Liver (tissue), 9 donors: Measurements from ENCODE around the gene TPSG1. TPM values are rescaled to one million over a fixed set of nuclear protein-coding genes. Genes with fewer than 3 reads are reported as not detected.
"Not testable (repeated sequence)": the region's sequence is repeated elsewhere in the genome, so short reads cannot be mapped to it uniquely, and the experiment has no call there.

Source experiments
- DNase-seq: peaks from one replicate; pipeline ENCODE4 v3.0.0-alpha.2; 2017; ENCODE audit warnings: low spot score
- H3K27ac ChIP-seq, 2 donors: one replicate each; pipeline ENCODE4 v1.7.0; 2013; ENCODE audit warnings: inconsistent platforms in 2 of 2, low read length in 2 of 2, control low read depth in 1 of 2, low read depth in 1 of 2, mild to moderate bottlenecking in 1 of 2
- H3K27me3 ChIP-seq, 4 donors: one replicate each; pipeline versions ENCODE4 v1.6.1 to v1.7.0; 2013; ENCODE audit warnings: low read length in 3 of 4, inconsistent platforms in 1 of 4, mild to moderate bottlenecking in 1 of 4, moderate library complexity in 1 of 4; ENCODE audit not compliant: control insufficient read depth in 4 of 4, insufficient read depth in 4 of 4
- H3K36me3 ChIP-seq, 4 donors: one replicate each; pipeline versions ENCODE4 v1.6.1 to v1.7.0; 2013; ENCODE audit warnings: low read length in 3 of 4, mild to moderate bottlenecking in 3 of 4, low read depth in 1 of 4, moderate library complexity in 1 of 4; ENCODE audit not compliant: control insufficient read depth in 4 of 4, insufficient read depth in 3 of 4
- H3K4me1 ChIP-seq, 4 donors: one replicate each; pipeline versions ENCODE4 v1.6.1 to v1.7.0; 2013; ENCODE audit warnings: low read length in 3 of 4, mild to moderate bottlenecking in 3 of 4, moderate library complexity in 1 of 4; ENCODE audit not compliant: control insufficient read depth in 4 of 4, insufficient read depth in 4 of 4
- H3K4me3 ChIP-seq, 3 donors: one replicate each; pipeline versions ENCODE4 v1.6.1 to v1.7.0; 2013; ENCODE audit warnings: low read length in 3 of 3, control low read depth in 1 of 3, low read depth in 1 of 3, mild to moderate bottlenecking in 1 of 3
- H3K9ac ChIP-seq, 2 donors: one replicate each; pipeline ENCODE4 v1.7.0; 2013; ENCODE audit warnings: low read length in 2 of 2, mild to moderate bottlenecking in 2 of 2, moderate library complexity in 2 of 2, control low read depth in 1 of 2, low read depth in 1 of 2
- H3K9me3 ChIP-seq, 4 donors: one replicate each; pipeline versions ENCODE4 v1.6.1 to v1.7.0; 2013; ENCODE audit warnings: low read length in 3 of 4; ENCODE audit not compliant: control insufficient read depth in 4 of 4
- ATF3 ChIP-seq: IDR thresholded peaks from 2 replicates; pipeline ENCODE4 v1.6.1; 2016; ENCODE audit warnings: antibody characterized with exemption
- CTCF ChIP-seq: fragments of 150-350 bp; IDR thresholded peaks from 2 replicates; pipeline ENCODE4 v1.5.1; 2017; ENCODE audit warnings: improper control_type of control experiment, low read depth, low read length; ENCODE audit not compliant: missing input control
- FOXA1 ChIP-seq: IDR thresholded peaks from 2 replicates; pipeline ENCODE4 v1.6.1; 2016; ENCODE audit warnings: antibody characterized with exemption
- FOXA2 ChIP-seq: IDR thresholded peaks from 2 replicates; pipeline ENCODE4 v1.6.1; 2016; ENCODE audit warnings: antibody characterized with exemption
- GABPA ChIP-seq, 2 donors: IDR thresholded peaks in 1 of 2; conservative IDR thresholded peaks in 1 of 2; 2 replicates each; pipeline ENCODE4 v1.6.1; 2016; ENCODE audit warnings: antibody characterized with exemption in 2 of 2, mild to moderate bottlenecking in 1 of 2, moderate library complexity in 1 of 2
- HNF4A ChIP-seq, 2 donors: conservative IDR thresholded peaks; 2 replicates each; pipeline ENCODE4 v1.6.1; 2016; ENCODE audit warnings: antibody characterized with exemption in 2 of 2, mild to moderate bottlenecking in 2 of 2
- HNF4G ChIP-seq: IDR thresholded peaks from 2 replicates; pipeline ENCODE4 v1.6.1; 2016; ENCODE audit warnings: antibody characterized with exemption
- JUND ChIP-seq, 2 donors: IDR thresholded peaks; 2 replicates each; pipeline ENCODE4 v1.6.1; 2016; ENCODE audit warnings: antibody characterized with exemption in 2 of 2
- NR2F2 ChIP-seq: IDR thresholded peaks from 2 replicates; pipeline ENCODE4 v1.6.1; 2016; ENCODE audit warnings: antibody characterized with exemption
- RAD21 ChIP-seq, 2 donors: IDR thresholded peaks; 2 replicates each; pipeline ENCODE4 v1.6.1; 2016; ENCODE audit warnings: antibody characterized with exemption in 2 of 2, mild to moderate bottlenecking in 2 of 2
- REST ChIP-seq: IDR thresholded peaks from 2 replicates; pipeline ENCODE4 v1.6.1; 2016; ENCODE audit warnings: antibody characterized with exemption, mild to moderate bottlenecking
- RXRA ChIP-seq, 2 donors: IDR thresholded peaks; 2 replicates each; pipeline ENCODE4 v1.6.1; 2017 to 2018; ENCODE audit warnings: antibody characterized with exemption in 2 of 2, mild to moderate bottlenecking in 1 of 2
- SP1 ChIP-seq: IDR thresholded peaks from 2 replicates; pipeline ENCODE4 v1.6.1; 2018; ENCODE audit warnings: antibody characterized with exemption, mild to moderate bottlenecking
- TAF1 ChIP-seq: conservative IDR thresholded peaks from 2 replicates; pipeline ENCODE4 v1.6.1; 2016; ENCODE audit warnings: antibody characterized with exemption, mild to moderate bottlenecking
- YY1 ChIP-seq: IDR thresholded peaks from 2 replicates; pipeline ENCODE4 v1.6.1; 2016; ENCODE audit warnings: antibody characterized with exemption, mild to moderate bottlenecking
- WGBS: extraction: QIAGEN DNeasy Blood & Tissue Kit; methylation state at CpG from one replicate; pipeline ENCODE4 v1.1.7; 2013; 5-methylcytosine and 5-hydroxymethylcytosine counted together
- polyA plus RNA-seq, 2 donors: library from polyadenylated mRNA; stranded (reverse) in 1 of 2; unstranded in 1 of 2; fragments of 200-250 nt in 1 of 2; fragments of >200 nt in 1 of 2; fragmentation: Nextera tagmentation in 1 of 2; extraction: Ambion mirVana in 1 of 2; gene quantifications; one replicate each; pipeline versions ENCODE4 v1.2.1 to v1.2.3, GENCODE V29; 2013 to 2015
- total RNA-seq, 2 donors: library from RNA; depleted of rRNA; stranded (reverse); fragments of >200 nt; gene quantifications; one replicate each; pipeline ENCODE4 v1.2.3, GENCODE V29; 2014
- donor health status: healthy.
- donor health status: healthy.
- donor health status: healthy.
- donor health status: healthy.
- donor health status: healthy.

TPSG1 gene
- total and polyA plus RNA-seq, 4 donors, result 0.55 TPM; not detected in 3

GRCh38 chr16:1200014-1200627 is 24.9 kb downstream of the TPSG1 start:
- H3K9ac ChIP-seq, result no peak overlapping the region
- H3K9me3 ChIP-seq, result no peaks in the 10 kb centered on the region
- no peak for DNase-seq
- H3K27me3 ChIP-seq, result no peaks in the 10 kb centered on the region
- 79% methylated on average over 38 of the region's 38 CpGs for WGBS
- no peak overlapping the region for H3K4me3 ChIP-seq
- peaks cover 1 to 18% (median 10%) of the 10 kb centered on the region in 4 donors for H3K4me1 ChIP-seq
- no peak overlapping the region for H3K27ac ChIP-seq
- TF ChIP-seq JUND (IDR thresholded peaks at IDR 0.05), result no peak
- no peak for TF ChIP-seq NR2F2
- no peak for TF ChIP-seq GABPA (IDR thresholded peaks at IDR 0.05 in 1 of 2, conservative IDR thresholded peaks at IDR 0.05 in 1 of 2)
- TF ChIP-seq HNF4G, result no peak
- no peak for TF ChIP-seq SP1
- no peak for TF ChIP-seq RAD21 (IDR thresholded peaks at IDR 0.05)
- TF ChIP-seq HNF4A (conservative IDR thresholded peaks at IDR 0.05), result peak in 1 of 2 donors; percentile 56
- no peak for TF ChIP-seq FOXA1
- no peak for TF ChIP-seq ATF3
- peak in 1 of 2 donors; percentile 75 for TF ChIP-seq RXRA (IDR thresholded peaks at IDR 0.05)
- TF ChIP-seq REST, result no peak
- no peak for TF ChIP-seq CTCF
- TF ChIP-seq TAF1, result no peak
- no peak for TF ChIP-seq FOXA2
- H3K36me3 ChIP-seq, result peaks cover 0 to 27% (median 8%) of the 10 kb centered on the region in 4 donors

- no peaks in the 10 kb centered on the region for H3K27me3 ChIP-seq
- no peak overlapping the region for H3K9ac ChIP-seq
- DNase-seq, result no peak
- H3K4me1 ChIP-seq, result peaks cover 4 to 22% (median 12%) of the 10 kb centered on the region in 4 donors
- TF ChIP-seq YY1, result no peak
- H3K27ac ChIP-seq, result no peak overlapping the region
- no peak overlapping the region for H3K4me3 ChIP-seq
- 72% methylated on average over 15 of the region's 19 CpGs for WGBS
- peaks cover 0 to 26% (median 7%) of the 10 kb centered on the region in 4 donors for H3K36me3 ChIP-seq
- no peaks in the 10 kb centered on the region for H3K9me3 ChIP-seq
Observed at GRCh38 chr16:1199347-1200013, 25.6 kb downstream of the TPSG1 start.

GRCh38 chr16:1198671-1199346 is 26.3 kb downstream of the TPSG1 start:
- H3K27ac ChIP-seq, H3K9ac ChIP-seq, H3K27me3 ChIP-seq, DNase-seq, H3K9me3 ChIP-seq, H3K4me3 ChIP-seq: not testable (repeated sequence)
- 81% methylated on average over 44 of the region's 44 CpGs for WGBS
- Histone ChIP-seq H3K36me3 (peaks cover 0 to 26% (median 7%) of the 10 kb centered on the region in 4 donors), H3K4me1 (peaks cover 9 to 29% (median 18%) of the 10 kb centered on the region in 4 donors)
